ENCODE measurements around the gene ZSCAN10.
"Not testable (repeated sequence)": the region's sequence is repeated elsewhere in the genome, so short reads cannot be mapped to it uniquely, and the experiment has no call there.

- TF ChIP-seq POLR2AphosphoS5 (IDR thresholded peaks at IDR 0.05; ENCODE audit: low read depth); CTCF (conservative IDR thresholded peaks at IDR 0.05; ENCODE audit: low read depth in 2 of 2); REST (IDR thresholded peaks at IDR 0.05; ENCODE audit: unreplicated experiment); EZH2 (IDR thresholded peaks at IDR 0.05; ENCODE audit: low read depth, unreplicated experiment); EZH2phosphoT487 (IDR thresholded peaks at IDR 0.05; ENCODE audit: unreplicated experiment); JUNB (IDR thresholded peaks at IDR 0.05; ENCODE audit: unreplicated experiment); NANOG (IDR thresholded peaks at IDR 0.05; ENCODE audit: borderline replicate concordance); ETS1 (IDR thresholded peaks at IDR 0.05); CREB1 (CRISPR knock-in tag; IDR thresholded peaks at IDR 0.05; ENCODE audit: low read depth); STAT1 (IDR thresholded peaks at IDR 0.05; ENCODE audit: unreplicated experiment); ZNF331 (CRISPR knock-in tag; IDR thresholded peaks at IDR 0.05; ENCODE audit: low read depth); ZNF114 (CRISPR knock-in tag; IDR thresholded peaks at IDR 0.05): not testable (repeated sequence)
These were observed 17.1 kb downstream of the ZSCAN10 start for GRCh38 chr16:3081957-3082356.

All from GM23338 (cell line).